B cell (primary cell): ENCODE results near the gene ANAPC4. TPM values are rescaled to one million over a fixed set of nuclear protein-coding genes. Genes with fewer than 3 reads are reported as not detected.

Experiments
- ATAC-seq: fragments of 200-7000 bp; cut with Tn5 transposase; one replicate; pipeline ENCODE4 v1.10.0; 2021; ENCODE audit warnings: low read depth, mild to moderate bottlenecking, moderate number of reproducible peaks, moderate library complexity
- CTCF ChIA-PET: fragments of 350-600 bp; sonication (Branson Sonifier 250); formaldehyde crosslinking; loops from one replicate; lab custom pipeline; 2021; ENCODE audit warnings: antibody characterized with exemption, inconsistent platforms; lab: Charles Lee
- POLR2A ChIA-PET: fragments of 350-600 bp; sonication (Branson Sonifier 250); formaldehyde crosslinking; loops from one replicate; lab custom pipeline; 2021; ENCODE audit warnings: antibody characterized with exemption; lab: Charles Lee
- DNase-seq: peaks from one replicate; pipeline ENCODE4 v3.0.0; 2013
- H2AFZ ChIP-seq: 2 replicates; pipeline ENCODE4 v1.6.1; 2012; ENCODE audit warnings: mild to moderate bottlenecking, low read depth, low read length; ENCODE audit not compliant: insufficient read depth, poor library complexity, severe bottlenecking
- H3K27ac ChIP-seq, 2 donors: 1 replicate in 1 of 2; 2 replicates in 1 of 2; pipeline ENCODE4 v1.5.1; 2012 to 2013; ENCODE audit warnings: low read length in 2 of 2, mild to moderate bottlenecking in 2 of 2, moderate library complexity in 1 of 2
- H3K27me3 ChIP-seq, 4 experiments: fragments of 200-600 bp in 1 of 4; sonication (generic) in 1 of 4; replicated peaks in 1 of 4; 1 replicate in 2 of 4; 2 replicates in 2 of 4; pipeline versions ENCODE4 v1.6.1 to v1.7.0; 2013 to 2016; ENCODE audit warnings: low read length in 3 of 4, mild to moderate bottlenecking in 2 of 4, mixed read lengths in 1 of 4, moderate library complexity in 1 of 4; ENCODE audit not compliant: insufficient read depth in 4 of 4, control insufficient read depth in 3 of 4; ENCODE audit errors: control extremely low read depth in 1 of 4
- H3K36me3 ChIP-seq, 2 experiments: replicated peaks in 1 of 2; 1 replicate in 1 of 2; 2 replicates in 1 of 2; pipeline versions ENCODE4 v1.6.1 to v1.7.1; 2013; ENCODE audit warnings: low read length in 1 of 2; ENCODE audit not compliant: insufficient read depth in 2 of 2, control insufficient read depth in 1 of 2; ENCODE audit errors: control extremely low read depth in 1 of 2, extremely low read depth in 1 of 2
- H3K4me1 ChIP-seq, 2 donors: fragments of 200-600 bp in 1 of 2; sonication (generic) in 1 of 2; 1 replicate in 1 of 2; 2 replicates in 1 of 2; pipeline versions ENCODE4 v1.5.1 to v1.6.1; 2013 to 2017; ENCODE audit warnings: low read length in 2 of 2; ENCODE audit not compliant: control insufficient read depth in 2 of 2, insufficient read depth in 2 of 2
- H3K4me2 ChIP-seq: replicated peaks from 2 replicates; pipeline ENCODE3; 2012; ENCODE audit warnings: mild to moderate bottlenecking, low read depth, low read length; ENCODE audit not compliant: poor library complexity, severe bottlenecking
- H3K4me3 ChIP-seq, 5 experiments: fragments of 200-600 bp in 1 of 5; sonication (generic) in 1 of 5; 1 replicate in 3 of 5; 2 replicates in 2 of 5; pipeline versions ENCODE4 v1.5.1 to v1.7.0; 2011 to 2016; ENCODE audit warnings: low read length in 4 of 5, mild to moderate bottlenecking in 4 of 5, low read depth in 2 of 5, control low read depth in 1 of 5, moderate library complexity in 1 of 5; ENCODE audit not compliant: insufficient read depth in 1 of 5; ENCODE audit errors: control extremely low read depth in 1 of 5, extremely low read depth in 1 of 5
- H3K79me2 ChIP-seq: fragments of 200-600 bp; sonication (generic); one replicate; pipeline ENCODE4 v1.6.0; 2016; ENCODE audit warnings: low read length; ENCODE audit not compliant: control insufficient read depth, insufficient read depth
- H3K9ac ChIP-seq: fragments of 200-600 bp; sonication (generic); 2 replicates; pipeline ENCODE4 v1.6.1; 2017; ENCODE audit warnings: mild to moderate bottlenecking, low read length, moderate library complexity
- H3K9me3 ChIP-seq, 3 donors: one replicate each; pipeline versions ENCODE4 v1.6.1 to v1.7.1; 2013; ENCODE audit warnings: low read length in 2 of 3; ENCODE audit not compliant: control insufficient read depth in 2 of 3, insufficient read depth in 1 of 3; ENCODE audit errors: control extremely low read depth in 1 of 3
- H4K20me1 ChIP-seq: 2 replicates; pipeline ENCODE4 v1.6.0; 2012; ENCODE audit warnings: mild to moderate bottlenecking, low read length; ENCODE audit not compliant: insufficient read depth, control insufficient read depth, poor library complexity, severe bottlenecking
- H3K27ac Mint-ChIP-seq: one replicate; pipeline ENCODE4 v1.8.0; 2021; ENCODE audit warnings: mixed read lengths
- H3K27me3 Mint-ChIP-seq: one replicate; pipeline ENCODE4 v1.8.0; 2021; ENCODE audit warnings: mixed read lengths
- H3K4me1 Mint-ChIP-seq: one replicate; pipeline ENCODE4 v1.8.0; 2021; ENCODE audit warnings: mixed read lengths
- H3K4me3 Mint-ChIP-seq: one replicate; pipeline ENCODE4 v1.8.0; 2021; ENCODE audit warnings: mixed read lengths
- H3K9me3 Mint-ChIP-seq: one replicate; pipeline ENCODE4 v1.8.0; 2022; ENCODE audit warnings: mixed read lengths; ENCODE audit not compliant: insufficient read depth
- CTCF ChIP-seq: fragments of 200-600 bp; IDR thresholded peaks from one replicate; pipeline ENCODE4 v1.8.0; 2022; ENCODE audit warnings: antibody characterized with exemption, mild to moderate bottlenecking
- EZH2 ChIP-seq: IDR thresholded peaks from 2 replicates; pipeline ENCODE4 v1.6.1; 2012; ENCODE audit warnings: borderline replicate concordance, low read depth, mild to moderate bottlenecking, moderate library complexity, low read length; ENCODE audit not compliant: insufficient read depth, poor library complexity, severe bottlenecking
- WGBS: methylation state at CpG from one replicate; pipeline ENCODE4 v1.1.5; 2013; ENCODE audit warnings: missing lambda C conversion rate; ENCODE audit not compliant: insufficient coverage; 5-methylcytosine and 5-hydroxymethylcytosine counted together
- intact Hi-C: fragments of 100-400 bp; cut with micrococcal nuclease; formaldehyde crosslinking; loops from one replicate; pipeline ENCODE4 v1.10.0; 2022
- polyA plus RNA-seq: library from polyadenylated mRNA; depleted of rRNA; stranded (reverse); fragments of >200 nt; gene quantifications from 2 replicates; pipeline ENCODE4 v1.2.3, GENCODE V29; 2012
- total RNA-seq, 2 donors: library from RNA; stranded (reverse); fragments of 120-200 nt in 1 of 2; gene quantifications; 1 replicate in 1 of 2; 2 replicates in 1 of 2; pipeline versions ENCODE4 v1.2.3 to v1.2.4, GENCODE V29; 2013 to 2022

The ANAPC4 gene
- total and polyA plus RNA-seq, 2 donors (not counting 1 experiment from before 2014, with no cell fraction given): 18.4 to 52.6 TPM

GRCh38 chr4:25467843-25468242 lies 90.8 kb downstream of the ANAPC4 start:
- Mint-ChIP-seq H3K4me1 (no peaks in the 10 kb centered on the region), H3K27me3 (no peaks in the 10 kb centered on the region), H3K27ac (no peak overlapping the region), H3K9me3 (peaks cover 3% of the 10 kb centered on the region), H3K4me3 (no peak overlapping the region)
- intact Hi-C loops: no loop called here
- H4K20me1 ChIP-seq: no peaks in the 10 kb centered on the region
- WGBS: 92% methylated on average over 4 of the region's 5 CpGs
- H3K36me3 ChIP-seq: no peaks in the 10 kb centered on the region
- H3K27me3 ChIP-seq: no peaks in the 10 kb centered on the region
- H3K4me1 ChIP-seq: no peaks in the 10 kb centered on the region
- ChIA-PET CTCF (no interaction called here), POLR2A (no interaction called here)
- TF ChIP-seq EZH2: no peak
- TF ChIP-seq CTCF: no peak
- no peak overlapping the region for H3K4me2 ChIP-seq
- no peaks in the 10 kb centered on the region for H3K9me3 ChIP-seq
- H3K4me3 ChIP-seq: no peak overlapping the region
- ATAC-seq (no peak), DNase-seq (no peak)
- no peak overlapping the region for H3K27ac ChIP-seq
- H3K9ac ChIP-seq: no peak overlapping the region
- no peak overlapping the region for H2AFZ ChIP-seq
- no peaks in the 10 kb centered on the region for H3K79me2 ChIP-seq

Other genes starting within 250 kb of the ANAPC4 start
- 16.3 and 17.0 TPM in 2 replicates for gene SEPSECS, start 216.8 kb upstream of the ANAPC4 start, total RNA-seq
- gene SEPSECS, start 216.8 kb upstream of the ANAPC4 start, polyA plus RNA-seq: 6.2 and 7.0 TPM in 2 replicates
- 13.7 and 16.3 TPM in 2 replicates for gene PI4K2B, start 143.2 kb upstream of the ANAPC4 start, total RNA-seq
- gene PI4K2B, start 143.2 kb upstream of the ANAPC4 start, polyA plus RNA-seq: 3.8 and 6.8 TPM in 2 replicates
- gene ZCCHC4, start 64.5 kb upstream of the ANAPC4 start, total RNA-seq: 19.5 and 22.4 TPM in 2 replicates
- gene ZCCHC4, start 64.5 kb upstream of the ANAPC4 start, polyA plus RNA-seq: 6.5 and 8.3 TPM in 2 replicates